ENCODE measurements around the gene ACSS2. TPM values are rescaled to one million over a fixed set of nuclear protein-coding genes. Genes with fewer than 3 reads are reported as not detected.

ACSS2 gene
- total and polyA plus RNA-seq, 10 of the 15 experiments (the other 5 are each of a cell fraction or from before 2014, with no cell fraction given) = 2.8 to 37.2 (median 24.2) TPM

- no peaks in the 10 kb centered on the region for H3K36me3 ChIP-seq (ENCODE audit: control insufficient read depth in 2 of 2, insufficient read depth in 2 of 2, low read length in 1 of 2)
- intact Hi-C loops (cut with micrococcal nuclease; ENCODE audit: unreplicated experiment) = no loop called here
- no peaks in the 10 kb centered on the region for H3K4me1 ChIP-seq (ENCODE audit: control insufficient read depth, insufficient read depth, low read length)
- no peak overlapping the region for H3K4me2 ChIP-seq (ENCODE audit: control insufficient read depth, insufficient read depth)
- no peak overlapping the region for H3K4me3 ChIP-seq
- TF ChIP-seq NR2F1 (conservative IDR thresholded peaks at IDR 0.05) (no peak), PKNOX1 (IDR thresholded peaks at IDR 0.05) (no peak)
- no peak overlapping the region for H3K9ac ChIP-seq (ENCODE audit: control insufficient read depth, insufficient read depth, low read length)
- in situ Hi-C loops (cut with MboI) = no loop called here
- BruUV-seq (replicated peaks) = no TSS peak
- H2AFZ ChIP-seq (ENCODE audit: control insufficient read depth, low read depth, low read length) = no peak overlapping the region
- H4K20me1 ChIP-seq (ENCODE audit: control insufficient read depth, insufficient read depth) = no peaks in the 10 kb centered on the region
- no peak overlapping the region for H3K27ac ChIP-seq (ENCODE audit: control insufficient read depth, insufficient read depth)
- FAIRE-seq = no peak
- no peak for ATAC-seq
- DNase-seq (ENCODE audit: low read depth, low spot score) = no peak
- 31% methylated on average over 4 of the region's 4 CpGs for WGBS (ENCODE audit: insufficient coverage, insufficient replicate concordance, low lambda C conversion rate, missing lambda C conversion rate)
- CTCF ChIA-PET = interaction anchor here (0.6 to 0.7 kb wide), 2 partner anchors 17 to 73 kb away, joined by 3 read pairs; no protein-coding TSS in a partner anchor
- RAD21 ChIA-PET (ENCODE audit: unreplicated experiment) = no interaction called here
- SMC1A ChIA-PET (ENCODE audit: uncharacterized antibody, unreplicated experiment) = no interaction called here
- H3K27me3 ChIP-seq (replicated peaks in 1 of 2; ENCODE audit: control insufficient read depth in 2 of 2, insufficient read depth in 2 of 2, low read length in 1 of 2) = no peaks in the 10 kb centered on the region
- no peaks in the 10 kb centered on the region for H3K79me2 ChIP-seq (ENCODE audit: control insufficient read depth, insufficient read depth, low read length)
- no peaks in the 10 kb centered on the region for H3K9me3 ChIP-seq (replicated peaks; ENCODE audit: control insufficient read depth, insufficient read depth, low read length)
- POLR2A ChIA-PET = no interaction called here
These were observed 24.1 kb upstream of the ACSS2 start for GRCh38 chr20:34852298-34852697.

DNA sequence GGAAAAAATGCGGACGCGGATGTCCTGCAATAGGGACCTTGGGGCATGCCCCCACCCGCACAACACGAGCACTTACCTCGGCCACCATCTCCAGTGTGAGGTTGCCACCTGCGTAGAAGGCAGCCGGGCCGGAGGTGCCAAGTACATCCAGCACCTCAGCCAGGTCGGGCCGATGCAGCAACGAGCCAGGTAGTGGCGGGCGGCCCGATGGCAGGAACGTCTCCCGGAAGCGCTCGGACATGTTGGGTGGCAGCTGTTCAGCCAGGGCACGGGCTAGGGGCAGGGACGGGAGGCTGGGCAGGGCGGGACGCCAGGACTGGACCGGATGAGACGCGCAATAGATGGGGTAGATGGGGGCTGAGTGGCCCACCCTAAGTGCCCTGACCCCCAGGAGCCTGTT, 17.0 kb upstream of the ACSS2 start:
- Histone ChIP-seq H3K9ac (ENCODE audit: control insufficient read depth, insufficient read depth, low read length) (no peak overlapping the region), H3K27me3 (replicated peaks in 1 of 2; ENCODE audit: control insufficient read depth in 2 of 2, insufficient read depth in 2 of 2, low read length in 1 of 2) (no peaks in the 10 kb centered on the region), H2AFZ (ENCODE audit: control insufficient read depth, low read depth, low read length) (no peak overlapping the region), H3K4me1 (ENCODE audit: control insufficient read depth, insufficient read depth, low read length) (no peaks in the 10 kb centered on the region), H3K36me3 (ENCODE audit: control insufficient read depth in 2 of 2, insufficient read depth in 2 of 2, low read length in 1 of 2) (no peaks in the 10 kb centered on the region), H3K4me3 (no peak overlapping the region), H3K27ac (ENCODE audit: control insufficient read depth, insufficient read depth) (no peak overlapping the region), H3K79me2 (ENCODE audit: control insufficient read depth, insufficient read depth, low read length) (no peaks in the 10 kb centered on the region), H3K4me2 (ENCODE audit: control insufficient read depth, insufficient read depth) (no peak overlapping the region), H4K20me1 (ENCODE audit: control insufficient read depth, insufficient read depth) (no peaks in the 10 kb centered on the region), H3K9me3 (replicated peaks; ENCODE audit: control insufficient read depth, insufficient read depth, low read length) (no peaks in the 10 kb centered on the region)
- ChIA-PET CTCF (no interaction called here), POLR2A (no interaction called here), RAD21 (ENCODE audit: unreplicated experiment) (no interaction called here), SMC1A (ENCODE audit: uncharacterized antibody, unreplicated experiment) (no interaction called here)
- WGBS (ENCODE audit: insufficient coverage, insufficient replicate concordance, low lambda C conversion rate, missing lambda C conversion rate) = 84% methylated on average over 25 of the region's 26 CpGs
- ATAC-seq = no peak
- in situ Hi-C loops (cut with MboI) (no loop called here), intact Hi-C loops (cut with micrococcal nuclease; ENCODE audit: unreplicated experiment) (no loop called here)
- FAIRE-seq = no peak
- DNase-seq (ENCODE audit: low read depth, low spot score) = no peak
- TF ChIP-seq SMAD1 (IDR thresholded peaks at IDR 0.05; ENCODE audit: low read depth, partially characterized antibody) (no peak), NR2F1 (conservative IDR thresholded peaks at IDR 0.05) (no peak), YY1 (IDR thresholded peaks at IDR 0.05; ENCODE audit: low read depth, low read length) (no peak)
- BruUV-seq (replicated peaks) = no TSS peak

All from GM12878 (cell line).